Dermis blood vessel endothelial cell (primary cell): Measurements from ENCODE around the gene MKRN2. TPM values are rescaled to one million over a fixed set of nuclear protein-coding genes. Genes with fewer than 3 reads are reported as not detected.
"Not testable (repeated sequence)": the region's sequence is repeated elsewhere in the genome, so short reads cannot be mapped to it uniquely, and the experiment has no call there.

Experiments used
- DNase-seq: peaks from one replicate; pipeline ENCODE4 v3.0.0; 2010
- total RNA-seq: library from RNA; depleted of rRNA; stranded (reverse); fragments of >200 nt; gene quantifications from 2 replicates; pipeline ENCODE4 v1.2.3, GENCODE V29; 2014

MKRN2 gene
- total RNA-seq, 1 donor from 2014 or later = 40.5 TPM

DNA sequence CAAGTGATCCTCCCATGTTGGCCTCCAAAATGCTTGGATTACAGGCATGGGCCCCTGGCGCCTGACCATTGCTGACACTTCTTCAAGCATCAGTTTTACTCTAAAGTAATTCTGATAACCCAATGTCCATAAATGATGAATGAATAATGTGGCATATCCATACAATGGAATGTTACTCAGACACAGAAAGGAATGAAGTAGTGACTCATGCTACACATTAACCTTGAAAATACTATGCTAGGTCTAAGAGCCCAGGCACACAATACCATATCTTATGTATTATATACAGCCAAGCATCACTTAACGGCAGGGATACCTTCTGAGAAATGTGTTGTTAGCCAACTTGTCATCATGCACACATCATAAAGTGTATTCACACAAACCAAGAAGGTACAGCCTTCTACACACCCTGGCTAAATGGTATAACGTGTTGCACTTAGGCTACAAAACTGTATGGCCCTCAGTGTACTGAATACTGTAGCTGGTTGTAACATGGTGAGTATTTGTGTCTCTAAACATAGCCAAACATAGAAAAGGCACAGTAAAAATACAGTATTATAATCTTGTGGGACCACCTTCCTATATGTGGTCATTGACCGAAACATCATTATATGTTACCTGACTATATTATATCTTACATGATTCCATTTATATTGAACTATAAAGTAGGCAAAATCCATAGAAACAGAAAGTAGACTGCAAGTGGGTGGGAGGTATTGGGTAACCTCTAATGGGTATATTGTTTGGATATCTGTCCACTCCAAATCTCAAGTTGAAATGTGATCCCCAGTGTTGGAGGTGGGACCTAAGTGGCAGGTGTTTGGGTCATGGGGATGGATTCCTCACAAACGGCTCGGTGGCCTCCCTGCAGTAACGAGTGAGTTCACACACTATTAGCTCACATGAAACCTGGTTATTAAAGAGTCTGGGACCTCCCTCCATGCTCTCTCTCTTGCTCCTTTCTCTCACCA is 31.4 kb downstream of the MKRN2 start:
- peak; percentile 32 for DNase-seq

- DNase-seq = no peak
Observed at GRCh38 chr3:12590096-12590495, 33.2 kb downstream of the MKRN2 start.

GRCh38 chr3:12591456-12591855 is 34.6 kb downstream of the MKRN2 start:
- no peak for DNase-seq

DNA sequence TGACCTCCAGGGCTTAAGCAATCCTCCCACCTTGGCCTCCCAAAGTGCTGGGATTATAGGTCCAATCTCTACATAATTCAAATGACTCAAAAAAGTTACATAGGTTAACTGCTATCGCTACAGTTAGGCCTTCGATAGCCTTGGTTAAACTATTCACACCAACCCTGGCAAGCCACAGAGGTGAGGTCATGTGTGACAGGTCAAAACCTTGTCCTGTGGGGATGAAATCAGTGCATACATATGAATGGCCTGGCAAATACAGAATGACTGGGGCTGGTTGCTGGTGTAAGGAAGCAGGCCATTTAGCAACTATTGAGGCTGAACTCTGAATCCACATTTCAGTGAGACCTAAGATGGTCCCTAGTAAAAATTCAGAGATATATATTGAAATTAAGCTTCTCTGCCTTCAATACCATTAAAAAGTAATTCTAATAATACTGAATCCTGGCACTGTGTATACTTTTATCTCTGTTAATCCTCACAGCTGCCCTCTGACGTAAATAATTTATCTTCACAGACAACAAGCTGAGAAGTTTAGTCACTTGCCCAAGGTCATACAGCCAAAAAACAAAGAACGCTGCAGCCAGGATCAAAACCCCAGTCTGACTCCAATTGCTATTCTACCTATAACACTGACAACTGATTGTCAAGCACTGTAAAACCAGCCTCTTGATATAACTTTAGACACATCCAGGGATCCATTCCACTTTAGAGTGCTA is 35.3 kb downstream of the MKRN2 start:
- no peak for DNase-seq

- no peak for DNase-seq
Observed at GRCh38 chr3:12593473-12593872, 36.6 kb downstream of the MKRN2 start.

GRCh38 chr3:12598890-12599289 is 42.0 kb downstream of the MKRN2 start:
- DNase-seq = no peak

GRCh38 chr3:12601072-12601471 is 44.2 kb downstream of the MKRN2 start:
- no peak for DNase-seq

DNA sequence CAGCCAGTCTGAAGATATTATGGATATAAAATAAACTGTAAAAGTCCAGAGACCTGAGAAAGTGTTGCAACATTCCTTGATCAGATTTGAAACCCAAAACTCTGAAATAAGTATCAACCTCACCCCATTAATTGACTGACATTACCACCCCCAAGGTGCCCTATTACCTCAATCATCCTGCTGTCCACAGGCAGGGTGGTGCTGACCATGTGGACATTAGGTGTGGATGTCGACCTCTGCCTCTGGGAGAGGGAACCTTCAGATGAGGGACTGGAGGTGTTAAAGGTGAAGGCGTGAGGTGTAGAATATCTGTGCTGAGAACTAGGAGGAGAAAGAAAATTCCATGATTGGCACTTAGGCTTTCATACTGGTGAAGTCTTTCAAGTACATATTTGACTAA is 47.1 kb downstream of the MKRN2 start:
- DNase-seq = no peak

DNA sequence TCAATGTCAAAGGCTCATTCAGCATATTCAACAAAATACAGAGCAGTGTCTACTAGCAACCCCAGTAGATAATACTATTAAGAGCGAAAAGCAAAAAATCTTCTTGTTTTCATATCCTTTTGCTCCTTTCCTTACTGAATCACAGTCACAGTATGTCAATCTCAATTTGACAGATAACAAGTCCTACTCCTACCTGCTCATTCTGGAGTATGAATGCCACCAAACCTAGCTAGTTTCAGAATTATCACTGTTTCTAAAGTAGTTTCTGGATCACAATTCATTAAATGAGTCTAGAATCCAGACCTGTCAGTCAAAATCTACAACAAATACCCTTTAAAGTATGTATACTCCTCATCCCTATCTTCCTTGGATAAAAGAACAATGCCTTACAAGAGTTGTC is 51.5 kb downstream of the MKRN2 start:
- DNase-seq = no peak

- DNase-seq = no peak
Observed at GRCh38 chr3:12611117-12611516, 54.2 kb downstream of the MKRN2 start.

DNA sequence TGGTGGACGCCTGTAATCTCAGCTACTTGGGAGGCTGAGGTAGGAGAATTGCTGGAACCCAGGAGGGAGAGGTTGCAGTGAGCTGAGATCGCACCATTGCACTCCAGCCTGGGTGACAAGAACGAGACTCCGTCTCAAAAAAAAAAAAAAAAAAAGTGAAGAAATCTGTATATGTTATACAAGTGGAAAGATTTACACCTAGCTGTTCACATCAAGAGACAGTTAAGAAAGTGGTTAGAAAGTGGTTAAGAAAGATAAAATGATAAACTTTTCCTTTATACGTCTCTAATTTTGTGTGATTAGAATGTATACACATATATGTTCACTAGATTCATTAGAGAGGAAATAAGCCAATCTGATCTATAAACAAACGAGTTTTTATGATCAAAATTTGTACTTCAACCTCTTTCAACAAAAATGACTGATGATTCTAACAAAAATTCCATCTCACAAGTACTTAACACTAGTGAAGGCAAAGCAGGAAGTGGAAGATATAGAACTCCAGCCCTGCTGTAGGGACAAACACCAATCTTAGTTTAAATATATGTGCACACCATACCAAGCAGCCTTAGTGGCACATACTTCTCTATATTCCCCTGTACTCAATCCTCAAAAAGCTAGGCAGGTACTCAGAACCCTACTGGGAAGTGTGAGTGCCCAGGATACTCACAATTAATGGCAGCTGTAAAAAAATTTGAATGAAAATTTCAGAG is 55.8 kb downstream of the MKRN2 start:
- no peak for DNase-seq

DNA sequence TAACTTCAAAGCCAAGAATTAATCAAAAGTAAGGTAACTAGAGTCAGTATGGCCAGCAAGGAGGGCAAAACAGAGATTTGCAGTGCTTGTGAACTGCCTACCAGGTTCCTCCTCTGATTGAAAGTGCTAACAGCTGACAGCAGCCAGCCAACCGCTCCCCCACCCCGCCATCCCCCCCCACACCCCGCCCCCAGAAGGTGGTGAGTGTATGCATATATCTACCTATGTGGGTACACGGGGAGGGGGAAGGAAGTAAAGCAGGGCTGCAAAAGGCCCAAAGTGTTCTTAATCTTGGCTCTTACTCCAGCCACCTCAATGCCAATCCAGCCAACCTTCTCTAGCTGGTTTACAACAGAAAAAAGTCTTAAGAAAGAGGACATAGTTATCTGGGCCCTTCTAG is 56.4 kb downstream of the MKRN2 start:
- DNase-seq = no peak

- no peak for DNase-seq
Observed at GRCh38 chr3:12615266-12615665, 58.4 kb downstream of the MKRN2 start.

DNA sequence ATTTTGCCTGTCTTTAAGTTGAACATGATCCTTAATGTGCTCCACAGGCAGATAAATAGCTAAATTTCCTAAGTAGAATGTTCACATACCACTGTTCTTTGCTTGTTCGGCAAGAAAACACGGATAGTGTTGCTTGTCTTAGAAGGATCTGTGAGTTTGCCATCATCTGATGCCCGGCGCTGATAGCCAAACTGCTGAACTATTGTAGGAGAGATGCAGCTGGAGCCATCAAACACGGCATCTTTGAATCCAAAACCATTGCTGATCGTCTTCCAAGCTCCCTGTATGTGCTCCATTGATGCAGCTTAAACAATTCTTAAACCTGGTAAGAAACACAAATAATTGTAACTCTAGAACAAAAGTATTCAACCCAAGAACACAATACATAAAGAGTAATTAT is 61.5 kb downstream of the MKRN2 start:
- no peak for DNase-seq

GRCh38 chr3:12620305-12620704 is 63.4 kb downstream of the MKRN2 start:
- DNase-seq = no peak

GRCh38 chr3:12620729-12621128 is 63.8 kb downstream of the MKRN2 start:
- no peak for DNase-seq

DNA sequence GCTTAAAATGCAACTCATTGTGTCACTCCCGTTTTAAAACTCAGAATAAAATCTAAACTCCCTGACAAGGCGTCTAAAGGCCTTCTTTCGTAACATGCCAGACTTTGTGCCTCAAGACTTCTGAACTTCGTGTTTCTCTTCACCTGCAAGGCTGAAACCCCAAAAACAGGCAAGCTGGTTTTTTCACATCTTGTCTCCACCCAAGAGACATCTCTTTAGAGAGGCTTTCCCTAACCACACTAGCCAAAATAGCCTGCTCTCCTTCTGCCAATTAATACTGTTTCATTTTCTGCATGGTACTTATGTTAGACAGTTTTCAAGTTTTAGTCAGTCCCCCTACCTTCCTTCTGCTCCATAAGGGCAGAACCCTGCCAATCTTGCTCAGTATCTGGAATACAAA is 65.4 kb downstream of the MKRN2 start:
- no peak for DNase-seq

DNA sequence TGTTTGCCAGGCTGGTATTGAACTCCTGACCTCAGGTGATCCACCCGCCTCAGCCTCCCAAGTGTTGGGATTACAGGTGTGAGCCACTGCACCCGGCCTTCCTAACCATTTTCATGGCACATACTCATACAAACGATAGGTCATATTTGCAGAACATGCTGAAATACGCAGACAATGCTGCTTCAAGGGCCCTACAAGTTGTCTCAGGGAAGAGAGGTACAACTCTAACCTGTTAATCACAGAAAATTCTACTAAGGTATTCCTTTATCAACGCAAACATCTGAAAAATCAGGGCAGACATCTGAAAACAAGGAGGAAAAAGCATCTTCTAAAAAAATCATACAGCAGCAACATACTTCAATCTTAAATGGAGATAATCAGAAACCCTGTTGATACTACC is 67.2 kb downstream of the MKRN2 start:
- DNase-seq = no peak

- DNase-seq = not testable (repeated sequence)
Observed at GRCh38 chr3:12624964-12625363, 68.1 kb downstream of the MKRN2 start.

DNA sequence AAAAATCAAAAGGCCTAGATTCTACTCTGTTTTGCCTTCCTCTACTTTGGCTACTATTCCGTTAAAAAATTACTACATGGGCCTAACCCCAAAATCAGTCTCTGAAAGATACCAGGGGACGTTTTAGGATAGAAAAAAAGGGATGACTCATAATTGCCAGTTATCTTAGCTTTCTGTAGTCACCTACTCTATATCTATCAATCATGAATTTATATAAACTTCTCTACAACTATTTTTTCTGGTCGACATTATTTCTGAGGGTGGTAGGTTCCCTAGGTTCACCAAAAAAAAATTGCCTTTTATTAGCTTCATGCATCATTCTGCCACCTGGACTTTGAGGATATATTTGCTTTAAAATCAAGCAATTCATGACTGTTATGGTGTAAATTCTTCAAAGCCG is 70.5 kb downstream of the MKRN2 start:
- no peak for DNase-seq

GRCh38 chr3:12628813-12629212 is 71.9 kb downstream of the MKRN2 start:
- DNase-seq = no peak

DNA sequence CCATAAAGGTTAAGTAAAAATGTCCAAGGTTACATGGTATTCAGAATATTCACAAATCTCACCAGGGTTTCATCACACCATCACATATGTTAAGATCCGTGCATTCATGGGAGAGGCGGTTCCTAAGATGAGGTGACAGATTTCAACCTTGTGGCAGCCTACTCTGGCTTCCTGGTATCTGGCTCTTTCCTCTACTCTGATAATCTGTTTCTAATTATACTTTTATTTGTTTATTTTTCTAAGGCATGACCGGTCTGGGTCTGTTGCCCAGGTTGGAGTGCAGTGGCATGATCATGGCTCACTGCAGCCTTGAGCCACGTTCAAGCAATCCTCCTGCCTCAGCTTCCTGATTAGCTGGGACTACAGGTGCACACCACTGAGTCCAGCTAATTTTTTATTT is 72.7 kb downstream of the MKRN2 start:
- peak; percentile 15 for DNase-seq

GRCh38 chr3:12630292-12630691 is 73.4 kb downstream of the MKRN2 start:
- no peak for DNase-seq
